Measurements from ENCODE around the gene HAND1. TPM values are rescaled to one million over a fixed set of nuclear protein-coding genes. Genes with fewer than 3 reads are reported as not detected.

Gene HAND1
- total RNA-seq, 1 donor from 2014 or later, result not detected

GRCh38 chr5:154498994-154499393 is 21.0 kb upstream of the HAND1 start:
- no peak overlapping the region for H3K27ac Mint-ChIP-seq (ENCODE audit: unreplicated experiment)
- no peak for TF ChIP-seq CTCF (conservative IDR thresholded peaks at IDR 0.05)
- no peak overlapping the region for H3K4me3 Mint-ChIP-seq
- DNase-seq (ENCODE audit: low read depth, low spot score), result no peak
- H3K9me3 Mint-ChIP-seq, result no peaks in the 10 kb centered on the region
- peaks cover 53% of the 10 kb centered on the region for H3K27me3 Mint-ChIP-seq (ENCODE audit: low read depth)
- no peaks in the 10 kb centered on the region for H3K4me1 Mint-ChIP-seq
- no peaks in the 10 kb centered on the region for H3K36me3 Mint-ChIP-seq (ENCODE audit: low read depth)

GRCh38 chr5:154498591-154498990 is 20.6 kb upstream of the HAND1 start:
- no peak overlapping the region for H3K4me3 Mint-ChIP-seq
- peaks cover 57% of the 10 kb centered on the region for H3K27me3 Mint-ChIP-seq (ENCODE audit: low read depth)

DNA sequence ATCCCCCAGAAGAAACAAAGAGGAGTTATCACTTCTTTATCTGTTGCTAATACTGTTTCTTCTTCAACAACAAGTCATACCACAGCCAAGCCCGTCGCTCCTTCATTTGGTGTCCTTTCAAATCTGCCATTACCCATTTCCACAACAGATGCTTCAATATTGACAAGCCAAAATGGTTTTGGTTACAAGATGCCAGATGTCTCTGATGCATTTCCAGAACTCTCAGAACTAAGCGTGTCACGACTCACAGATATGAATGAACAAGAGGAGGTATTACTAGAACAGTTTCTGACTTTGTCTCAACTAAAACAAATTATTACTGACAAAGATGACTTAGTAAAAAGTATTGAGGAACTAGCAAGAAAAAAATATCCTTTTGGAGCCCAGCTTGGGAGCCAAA is 16.0 kb upstream of the HAND1 start:
- Mint-ChIP-seq H3K27me3 (ENCODE audit: low read depth) (peaks cover 79% of the 10 kb centered on the region), H3K9me3 (no peaks in the 10 kb centered on the region), H3K4me1 (no peaks in the 10 kb centered on the region), H3K36me3 (ENCODE audit: low read depth) (no peaks in the 10 kb centered on the region), H3K4me3 (no peak overlapping the region), H3K27ac (ENCODE audit: unreplicated experiment) (no peak overlapping the region)
- TF ChIP-seq CTCF (conservative IDR thresholded peaks at IDR 0.05), result no peak
- no peak for DNase-seq (ENCODE audit: low read depth, low spot score)

More at GRCh38 chr5:154498591-154498990, 20.6 kb upstream of the HAND1 start:
- Mint-ChIP-seq H3K27ac (ENCODE audit: unreplicated experiment) (no peak overlapping the region), H3K4me1 (no peaks in the 10 kb centered on the region), H3K36me3 (ENCODE audit: low read depth) (no peaks in the 10 kb centered on the region), H3K9me3 (no peaks in the 10 kb centered on the region)
- no peak for TF ChIP-seq CTCF (conservative IDR thresholded peaks at IDR 0.05)
- no peak for DNase-seq (ENCODE audit: low read depth, low spot score)

- TF ChIP-seq CTCF (conservative IDR thresholded peaks at IDR 0.05), result no peak
- Mint-ChIP-seq H3K36me3 (ENCODE audit: low read depth) (no peaks in the 10 kb centered on the region), H3K4me1 (no peaks in the 10 kb centered on the region), H3K27ac (ENCODE audit: unreplicated experiment) (no peak overlapping the region), H3K4me3 (no peak overlapping the region), H3K9me3 (no peaks in the 10 kb centered on the region), H3K27me3 (ENCODE audit: low read depth) (peaks cover 81% of the 10 kb centered on the region)
- DNase-seq (ENCODE audit: low read depth, low spot score), result no peak
Measured at GRCh38 chr5:154493274-154493673, 15.2 kb upstream of the HAND1 start.

GRCh38 chr5:154491941-154492340 is 13.9 kb upstream of the HAND1 start:
- peaks cover 89% of the 10 kb centered on the region for H3K27me3 Mint-ChIP-seq (ENCODE audit: low read depth)
- no peak for TF ChIP-seq CTCF (conservative IDR thresholded peaks at IDR 0.05)
- no peak overlapping the region for H3K27ac Mint-ChIP-seq (ENCODE audit: unreplicated experiment)
- DNase-seq (ENCODE audit: low read depth, low spot score), result no peak
- no peak overlapping the region for H3K4me3 Mint-ChIP-seq
- H3K36me3 Mint-ChIP-seq (ENCODE audit: low read depth), result no peaks in the 10 kb centered on the region
- H3K9me3 Mint-ChIP-seq, result no peaks in the 10 kb centered on the region
- no peaks in the 10 kb centered on the region for H3K4me1 Mint-ChIP-seq

GRCh38 chr5:154487541-154487940 is 9.5 kb upstream of the HAND1 start:
- no peak for TF ChIP-seq CTCF (conservative IDR thresholded peaks at IDR 0.05)
- Mint-ChIP-seq H3K27me3 (ENCODE audit: low read depth) (peaks cover 96% of the 10 kb centered on the region), H3K9me3 (no peaks in the 10 kb centered on the region), H3K4me1 (peaks cover 4% of the 10 kb centered on the region), H3K27ac (ENCODE audit: unreplicated experiment) (no peak overlapping the region), H3K4me3 (no peak overlapping the region), H3K36me3 (ENCODE audit: low read depth) (no peaks in the 10 kb centered on the region)
- DNase-seq (ENCODE audit: low read depth, low spot score), result no peak

All from neural crest cell (in vitro differentiated cells).